NCI-H2196 (cell line): ENCODE measurements around the gene PCDH9.

ENCODE experiments used
- DNase-seq: peaks from one replicate; lab custom pipeline; 2025; ENCODE audit not compliant: unreplicated experiment; lab: John Stamatoyannopoulos, UW

PCDH9 gene

DNA sequence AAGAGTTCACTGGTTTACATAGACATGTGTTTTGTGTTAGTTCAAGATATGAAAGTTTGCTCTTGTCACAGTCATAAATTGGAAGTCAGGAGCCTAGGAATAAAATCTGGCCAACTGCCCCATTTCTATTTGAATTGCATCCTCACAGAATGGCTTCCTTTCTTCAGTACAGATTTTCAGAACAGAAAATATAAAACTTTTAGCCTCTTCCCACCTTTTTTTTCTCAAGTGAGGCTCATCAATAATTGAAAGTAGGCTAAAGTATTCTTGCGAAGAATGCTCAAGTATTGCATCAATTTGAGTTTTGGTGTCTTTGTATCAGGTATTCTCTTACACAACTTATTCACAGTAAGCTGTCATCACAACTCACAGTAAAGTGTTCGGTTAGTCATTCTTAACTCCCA lies 802.7 kb downstream of the PCDH9 start:
- DNase-seq, result no peak

DNA sequence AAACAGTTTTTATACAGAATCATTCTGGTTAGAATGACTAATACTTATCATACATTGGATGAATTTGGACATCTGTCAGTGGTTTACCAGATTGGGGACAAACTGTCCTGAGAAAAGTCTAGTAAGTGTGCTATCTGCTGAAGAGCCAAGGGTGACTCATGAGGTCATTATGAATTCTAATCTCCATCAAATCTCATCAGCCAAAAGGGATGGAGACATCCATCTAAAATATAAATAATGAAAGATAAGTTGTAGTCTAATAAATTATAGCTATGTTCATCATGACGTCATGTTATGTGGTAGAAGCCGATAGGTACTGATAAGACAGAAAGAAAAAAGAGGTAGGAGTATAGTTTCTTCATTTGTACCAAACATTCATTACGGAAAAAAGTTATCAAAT lies 804.4 kb downstream of the PCDH9 start:
- DNase-seq, result no peak

GRCh38 chr13:66424422-66424821 lies 805.7 kb downstream of the PCDH9 start:
- no peak for DNase-seq

GRCh38 chr13:66415444-66415843 lies 814.7 kb downstream of the PCDH9 start:
- DNase-seq, result no peak

- DNase-seq, result no peak
These were observed 815.9 kb downstream of the PCDH9 start for GRCh38 chr13:66414066-66414800.

- no peak for DNase-seq
These were observed 819.8 kb downstream of the PCDH9 start for GRCh38 chr13:66410314-66410713.

GRCh38 chr13:66409542-66409941 lies 820.6 kb downstream of the PCDH9 start:
- no peak for DNase-seq

GRCh38 chr13:66407128-66407527 lies 823.0 kb downstream of the PCDH9 start:
- DNase-seq, result no peak

GRCh38 chr13:66405908-66406802 lies 824.0 kb downstream of the PCDH9 start:
- DNase-seq, result no peak

GRCh38 chr13:66402546-66402945 lies 827.6 kb downstream of the PCDH9 start:
- no peak for DNase-seq

- no peak for DNase-seq
These were observed 828.1 kb downstream of the PCDH9 start for GRCh38 chr13:66402066-66402465.

DNA sequence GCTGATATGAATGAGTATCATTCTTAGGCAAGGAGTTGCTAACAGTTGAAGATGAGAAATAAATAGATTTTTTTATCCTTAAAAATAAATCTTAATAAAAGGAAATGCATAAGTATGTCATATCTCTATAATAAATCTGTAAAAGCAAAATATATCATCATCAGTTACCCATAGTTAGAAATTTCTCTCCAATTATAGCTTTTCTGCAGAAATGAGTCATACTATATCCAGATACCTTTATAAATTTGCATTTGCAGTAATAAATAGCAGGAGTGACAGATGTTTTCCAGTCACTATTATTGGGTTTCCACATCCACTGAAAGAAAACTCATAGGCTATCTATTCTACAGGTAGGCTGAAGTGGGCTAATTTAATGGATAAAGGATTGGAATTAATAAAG lies 829.8 kb downstream of the PCDH9 start:
- DNase-seq, result no peak

GRCh38 chr13:66399873-66400272 lies 830.3 kb downstream of the PCDH9 start:
- no peak for DNase-seq

DNA sequence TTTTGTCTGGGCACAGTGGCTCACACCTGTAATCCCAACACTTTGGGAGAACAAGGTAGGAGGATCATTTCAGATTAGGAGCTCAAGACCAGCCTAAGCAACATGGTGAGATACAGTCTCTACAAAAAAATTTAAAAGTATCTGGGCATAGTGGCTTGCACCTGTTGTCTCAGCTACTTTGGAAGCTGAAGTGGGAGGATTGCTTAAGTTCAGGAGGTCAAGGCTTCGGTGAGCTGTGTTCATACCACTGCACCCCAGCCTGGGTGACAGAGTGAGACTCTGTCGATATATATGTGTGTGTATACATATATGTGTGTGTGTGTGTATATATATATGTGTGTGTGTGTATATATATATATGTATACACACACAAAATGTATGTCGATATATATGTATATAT lies 833.0 kb downstream of the PCDH9 start:
- DNase-seq, result no peak

GRCh38 chr13:66391322-66391721 lies 838.8 kb downstream of the PCDH9 start:
- no peak for DNase-seq

DNA sequence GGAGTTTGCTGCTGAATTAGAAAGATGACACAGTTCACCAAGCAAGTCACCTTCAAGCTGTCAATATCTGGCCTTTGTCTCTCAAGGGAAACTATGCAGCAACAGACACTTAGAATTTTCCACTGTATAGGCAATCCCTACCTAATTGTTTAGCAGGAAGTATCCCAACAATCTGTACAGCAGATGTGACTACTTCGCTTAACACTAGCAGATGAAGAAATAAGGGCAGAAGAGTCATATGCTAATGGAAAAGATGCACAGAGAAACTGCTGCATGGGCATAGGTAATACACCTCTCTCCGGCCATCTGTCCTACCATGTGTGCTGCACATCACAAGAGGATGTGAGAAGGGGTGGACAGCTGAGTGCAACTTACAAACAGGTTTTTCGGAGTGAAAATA lies 851.2 kb downstream of the PCDH9 start:
- DNase-seq, result no peak

- DNase-seq, result no peak
These were observed 852.6 kb downstream of the PCDH9 start for GRCh38 chr13:66377569-66377968.

GRCh38 chr13:66375756-66376155 lies 854.4 kb downstream of the PCDH9 start:
- no peak for DNase-seq

GRCh38 chr13:66369666-66370065 lies 860.5 kb downstream of the PCDH9 start:
- no peak for DNase-seq

DNA sequence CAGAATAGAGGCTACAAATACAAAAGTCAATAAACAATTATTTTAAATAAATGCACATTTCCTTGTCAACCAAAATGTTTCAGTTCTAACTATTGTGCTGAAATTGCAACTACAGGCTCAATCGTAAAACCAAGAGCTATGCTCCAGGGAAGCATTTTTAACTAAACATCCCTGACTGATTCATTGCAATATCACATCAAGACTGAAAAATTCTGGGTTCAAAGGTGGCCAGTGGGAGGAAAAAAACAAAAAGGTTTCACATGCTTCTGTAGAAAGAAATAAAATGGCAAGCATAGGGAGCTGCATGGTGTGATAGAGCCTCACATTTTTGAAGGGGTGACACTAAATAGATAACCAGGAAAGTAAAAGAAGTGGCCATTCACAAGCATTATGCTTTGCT lies 862.8 kb downstream of the PCDH9 start:
- DNase-seq, result no peak

DNA sequence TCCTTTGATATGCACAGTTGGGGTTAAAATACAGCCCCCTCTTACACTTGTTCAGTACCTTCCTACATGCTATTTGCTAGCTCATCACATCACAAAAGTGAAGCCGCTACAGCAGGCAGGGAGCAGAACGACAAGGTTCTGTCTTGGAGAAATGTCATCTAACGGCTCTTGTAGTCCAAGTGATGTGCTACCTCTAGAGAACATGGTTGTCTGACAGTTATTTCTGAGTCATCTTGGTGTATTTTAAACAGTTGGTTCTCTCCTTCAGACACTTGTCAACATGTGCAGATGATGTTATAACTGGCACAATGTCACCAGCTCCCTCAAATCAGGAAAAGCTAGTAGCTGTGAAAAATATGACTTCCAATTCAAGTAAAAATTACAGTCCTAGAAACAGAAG lies 865.0 kb downstream of the PCDH9 start:
- DNase-seq, result no peak

DNA sequence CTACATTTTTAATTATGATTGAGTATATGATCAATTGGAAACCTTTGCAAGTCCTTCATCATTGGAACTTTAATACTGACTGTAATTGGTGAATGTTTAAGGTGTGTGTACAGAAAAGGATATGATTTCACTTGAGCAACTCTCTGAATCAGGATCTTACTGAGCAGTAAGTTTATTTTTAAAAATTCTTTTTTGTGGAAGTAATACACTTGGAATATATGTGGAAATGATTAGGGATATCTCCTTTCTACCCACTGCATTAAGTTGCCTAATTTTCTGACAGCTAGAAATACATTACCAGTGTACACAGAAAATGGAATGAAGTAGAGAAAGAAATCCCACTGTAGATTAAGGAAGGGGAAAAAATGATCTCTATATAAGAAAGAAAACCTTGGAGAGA lies 865.8 kb downstream of the PCDH9 start:
- no peak for DNase-seq
